Gastrocnemius medialis (tissue), 4 donors: ENCODE results near the gene RSAD2.

Source experiments
- CTCF ChIP-seq, 5 experiments: fragments of 450-650 bp in 3 of 5; fragments of 200-600 bp in 2 of 5; sonication (generic) in 2 of 5; IDR thresholded peaks in 4 of 5; conservative IDR thresholded peaks in 1 of 5; 1 replicate in 4 of 5; 2 replicates in 1 of 5; pipeline ENCODE4 v1.5.1; 2016 to 2019; ENCODE audit warnings: antibody characterized with exemption in 5 of 5, mild to moderate bottlenecking in 3 of 5, moderate library complexity in 3 of 5
- POLR2A ChIP-seq, 2 donors: fragments of 450-650 bp; IDR thresholded peaks; one replicate each; pipeline ENCODE4 v1.6.1; 2017; ENCODE audit warnings: antibody characterized with exemption in 2 of 2, mild to moderate bottlenecking in 2 of 2, moderate library complexity in 2 of 2

- TF ChIP-seq CTCF (IDR thresholded peaks at IDR 0.05 in 4 of 5, conservative IDR thresholded peaks at IDR 0.05 in 1 of 5) (no peak), POLR2A (IDR thresholded peaks at IDR 0.05) (no peak)
These were observed 55.3 kb downstream of the RSAD2 start for GRCh38 chr2:6932828-6933227.
